IMR-90 (cell line): ENCODE data around the gene ARMC8. TPM values are rescaled to one million over a fixed set of nuclear protein-coding genes. Genes with fewer than 3 reads are reported as not detected.
A peak's percentile ranks its signal among the peaks of the same experiment; 100 is the strongest.

Source experiments
- ATAC-seq: fragments of 200-7000 bp; cut with Tn5 transposase; 2 replicates; pipeline ENCODE4 v1.9.1; 2020; ENCODE audit warnings: low read depth, mild to moderate bottlenecking, moderate library complexity
- BruUV-seq: library from RNA; stranded (reverse); fragments of 400-500 nt; replicated peaks from 2 replicates; lab custom pipeline; 2021; lab: Mats Ljungman, UMichigan
- CTCF ChIA-PET: fragments of 300-600 bp; formaldehyde crosslinking; extraction: SDS; loops from one replicate; lab custom pipeline; 2021; ENCODE audit warnings: antibody characterized with exemption; lab: Yijun Ruan, JAX
- POLR2A ChIA-PET: fragments of 300-600 bp; sonication (Branson Sonifier 250); formaldehyde crosslinking; loops from one replicate; lab custom pipeline; 2022; ENCODE audit warnings: antibody characterized with exemption; ENCODE audit not compliant: unreplicated experiment; lab: Charles Lee
- DNase-seq: peaks from one replicate; pipeline ENCODE4 v3.0.0; 2013
- H2AFZ ChIP-seq: replicated peaks from 2 replicates; pipeline ENCODE3; 2013; ENCODE audit warnings: low read length, mild to moderate bottlenecking; ENCODE audit not compliant: poor library complexity
- H2AK5ac ChIP-seq: 2 replicates; pipeline ENCODE4 v1.6.1; 2013; ENCODE audit warnings: low read depth, low read length, inconsistent platforms
- H2AK9ac ChIP-seq: replicated peaks from 2 replicates; pipeline ENCODE3; 2013; ENCODE audit warnings: mild to moderate bottlenecking, low read depth, low read length, moderate library complexity; ENCODE audit not compliant: poor library complexity
- H2BK120ac ChIP-seq: 2 replicates; pipeline ENCODE4 v1.6.1; 2013; ENCODE audit warnings: low read depth, low read length, inconsistent platforms
- H2BK15ac ChIP-seq: 3 replicates; pipeline ENCODE4 v1.6.1; 2013; ENCODE audit warnings: low read depth, low read length, inconsistent platforms
- H2BK20ac ChIP-seq: 2 replicates; pipeline ENCODE4 v1.6.1; 2013; ENCODE audit warnings: low read depth, mild to moderate bottlenecking, inconsistent platforms, low read length, moderate library complexity
- H2BK5ac ChIP-seq: 2 replicates; pipeline ENCODE4 v1.6.1; 2013; ENCODE audit warnings: mild to moderate bottlenecking, low read depth, low read length, inconsistent platforms; ENCODE audit not compliant: poor library complexity, severe bottlenecking
- H3K14ac ChIP-seq: replicated peaks from 2 replicates; pipeline ENCODE4 v1.6.1; 2013; ENCODE audit warnings: low read depth, low read length, inconsistent platforms
- H3K18ac ChIP-seq: 2 replicates; pipeline ENCODE4 v1.6.1; 2013; ENCODE audit warnings: low read depth, low read length, control low read depth
- H3K23ac ChIP-seq: 2 replicates; pipeline ENCODE4 v1.6.1; 2013; ENCODE audit warnings: low read depth, low read length, inconsistent platforms
- H3K27ac ChIP-seq: 2 replicates; pipeline ENCODE4 v1.5.1; 2013; ENCODE audit warnings: mild to moderate bottlenecking, control low read depth, low read length; ENCODE audit not compliant: insufficient read depth
- H3K27me3 ChIP-seq: 2 replicates; pipeline ENCODE4 v1.6.1; 2013; ENCODE audit warnings: low read length; ENCODE audit not compliant: control insufficient read depth, insufficient read depth
- H3K36me3 ChIP-seq: 2 replicates; pipeline ENCODE4 v1.6.1; 2013; ENCODE audit warnings: low read length, mixed read lengths; ENCODE audit not compliant: control insufficient read depth, insufficient read depth
- H3K4ac ChIP-seq: 2 replicates; pipeline ENCODE4 v1.6.1; 2013; ENCODE audit warnings: low read depth, low read length, inconsistent platforms
- H3K4me1 ChIP-seq: 2 replicates; pipeline ENCODE4 v1.6.1; 2013; ENCODE audit warnings: low read length, mixed read lengths; ENCODE audit not compliant: control insufficient read depth, insufficient read depth
- H3K4me2 ChIP-seq: 2 replicates; pipeline ENCODE4 v1.6.1; 2013; ENCODE audit warnings: low read depth, mild to moderate bottlenecking, control low read depth, low read length, moderate library complexity
- H3K4me3 ChIP-seq: 2 replicates; pipeline ENCODE4 v1.5.1; 2013; ENCODE audit warnings: low read depth, mild to moderate bottlenecking, control low read depth, low read length, moderate library complexity; ENCODE audit not compliant: insufficient read depth
- H3K56ac ChIP-seq: 2 replicates; pipeline ENCODE4 v1.6.1; 2013; ENCODE audit warnings: low read length, inconsistent platforms; ENCODE audit not compliant: insufficient read depth; ENCODE audit errors: extremely low read depth
- H3K79me1 ChIP-seq, 2 experiments: 2 replicates each; pipeline ENCODE4 v1.6.1; 2013; ENCODE audit warnings: low read length in 2 of 2, inconsistent platforms in 1 of 2, low read depth in 1 of 2
- H3K9ac ChIP-seq: 2 replicates; pipeline ENCODE4 v1.6.1; 2013; ENCODE audit warnings: low read depth, low read length, control low read depth
- H3K9me1 ChIP-seq: 2 replicates; pipeline ENCODE4 v1.6.1; 2013; ENCODE audit warnings: low read length, inconsistent platforms; ENCODE audit not compliant: insufficient read depth
- H3K9me3 ChIP-seq: 2 replicates; pipeline ENCODE4 v1.6.1; 2013; ENCODE audit warnings: low read length; ENCODE audit not compliant: control insufficient read depth, insufficient read depth
- H4K20me1 ChIP-seq: 2 replicates; pipeline ENCODE4 v1.6.1; 2013; ENCODE audit warnings: low read length, inconsistent platforms; ENCODE audit not compliant: insufficient read depth
- H4K5ac ChIP-seq: 2 replicates; pipeline ENCODE4 v1.6.1; 2013; ENCODE audit warnings: mild to moderate bottlenecking, low read depth, low read length, control low read depth
- H4K8ac ChIP-seq, 2 experiments: 2 replicates each; pipeline ENCODE4 v1.6.1; 2013; ENCODE audit warnings: low read depth in 2 of 2, low read length in 2 of 2, control low read depth in 1 of 2, inconsistent platforms in 1 of 2
- H4K91ac ChIP-seq: 2 replicates; pipeline ENCODE4 v1.6.1; 2013; ENCODE audit warnings: low read depth, low read length, inconsistent platforms; ENCODE audit not compliant: insufficient read depth
- BHLHE40 ChIP-seq: fragments of 150-350 bp; IDR thresholded peaks from 2 replicates; pipeline ENCODE4 v1.6.1; 2016; ENCODE audit warnings: mild to moderate bottlenecking, low read depth, low read length
- CEBPB ChIP-seq: IDR thresholded peaks from 2 replicates; pipeline ENCODE4 v1.6.1; 2012; ENCODE audit warnings: low read depth, low read length, improper control_type of control experiment
- CTCF ChIP-seq: conservative IDR thresholded peaks from 2 replicates; pipeline ENCODE4 v1.5.1; 2012; ENCODE audit warnings: mild to moderate bottlenecking, low read depth, low read length, improper control_type of control experiment
- FOS ChIP-seq: fragments of 150-350 bp; IDR thresholded peaks from 2 replicates; pipeline ENCODE4 v1.6.1; 2016; ENCODE audit warnings: low read depth, low read length
- MAFK ChIP-seq: IDR thresholded peaks from 2 replicates; pipeline ENCODE4 v1.6.1; 2012; ENCODE audit warnings: low read depth, low read length, improper control_type of control experiment
- MAZ ChIP-seq: IDR thresholded peaks from 2 replicates; pipeline ENCODE4 v1.6.1; 2012; ENCODE audit warnings: low read depth, mild to moderate bottlenecking, low read length, improper control_type of control experiment, moderate library complexity, borderline replicate concordance
- NFE2L2 ChIP-seq: fragments of 150-350 bp; IDR thresholded peaks from 2 replicates; pipeline ENCODE4 v1.6.1; 2016; ENCODE audit warnings: low read depth, mild to moderate bottlenecking, low read length
- RCOR1 ChIP-seq: IDR thresholded peaks from 2 replicates; pipeline ENCODE4 v1.6.1; 2012; ENCODE audit warnings: mild to moderate bottlenecking, low read length, improper control_type of control experiment; ENCODE audit not compliant: insufficient replicate concordance
- RFX5 ChIP-seq: IDR thresholded peaks from 2 replicates; pipeline ENCODE4 v1.8.0; 2012; ENCODE audit warnings: low read depth, mild to moderate bottlenecking, low read length, moderate library complexity
- WGBS, 2 experiments: methylation state at CpG; one replicate each; pipeline versions ENCODE4 v1.1.5 to v1.1.7; 2013; ENCODE audit warnings: missing lambda C conversion rate in 2 of 2; ENCODE audit not compliant: insufficient read length in 1 of 2; ENCODE audit errors: extremely low coverage in 2 of 2; 5-methylcytosine and 5-hydroxymethylcytosine counted together
- dilution Hi-C: fragments of 300-500 bp; cut with HindIII; formaldehyde crosslinking; loops from one replicate; pipeline ENCODE4 v1.14.3; 2018; ENCODE audit warnings: low sequenced_read_pairs; ENCODE audit not compliant: unreplicated experiment
- in situ Hi-C: fragments of 300-500 bp; cut with MboI; formaldehyde crosslinking; loops from 3 replicates; pipeline ENCODE4 v1.14.3; 2019; ENCODE audit warnings: low sequenced_read_pairs, inconsistent platforms, mixed read lengths
- intact Hi-C: fragments of 100-400 bp; cut with micrococcal nuclease; formaldehyde crosslinking; loops from 2 replicates; pipeline ENCODE4 v1.10.0; 2022
- polyA plus RNA-seq, 3 experiments: library from polyadenylated mRNA; depleted of rRNA; stranded (reverse); fragments of >200 nt; gene quantifications; 2 replicates each; pipeline ENCODE4 v1.2.3, GENCODE V29; 2012; ENCODE audit warnings: low replicate concordance in 1 of 3
- total RNA-seq: library from RNA; depleted of rRNA; stranded (reverse); fragments of >200 nt; gene quantifications from 2 replicates; pipeline ENCODE4 v1.2.3, GENCODE V29; 2012

ARMC8 gene
- total and polyA plus RNA-seq, 2 of the 4 experiments (the other 2 are of a cell fraction), result 39.1 to 75.1 TPM

- peaks cover 2% of the 10 kb centered on the region; the same call in 1 of the 2 replicates for H3K4me1 ChIP-seq
- H4K8ac ChIP-seq, result peak overlapping the region; percentile 70 to 83; a peak in 3 of 4 replicates
- H3K9me1 ChIP-seq, result 0 out of 2 replicates have a peak, but pooled peaks cover 3% of the 10 kb centered on the region
- POLR2A ChIA-PET, result no interaction called here
- H3K56ac ChIP-seq, result no peak overlapping the region
- peak overlapping the region; percentile 93; the same call in 1 of the 2 replicates for H3K4me2 ChIP-seq
- no peak overlapping the region for H2BK5ac ChIP-seq
- no peak overlapping the region for H3K4me3 ChIP-seq
- no peak overlapping the region; the same call in 1 of the 2 replicates for H3K9ac ChIP-seq
- no peak overlapping the region for H2AK9ac ChIP-seq
- TF ChIP-seq NFE2L2, result no peak
- no peak for TF ChIP-seq RCOR1
- no peak for TF ChIP-seq FOS
- TF ChIP-seq MAFK, result no peak
- TF ChIP-seq BHLHE40, result no peak
- no peak for TF ChIP-seq RFX5
- TF ChIP-seq MAZ, result no peak
- TF ChIP-seq CEBPB, result no peak
- no peak for TF ChIP-seq CTCF
- peaks cover 8 to 18% of the 10 kb centered on the region in 2 experiments for H3K79me1 ChIP-seq
- ATAC-seq (no peak), DNase-seq (no peak)
- dilution Hi-C loops (no loop called here), intact Hi-C loops (loop anchor here (5.0 kb wide), 3 partner anchors 36 to 141 kb away; partner anchors contain the start of gene NME9), in situ Hi-C loops (no loop called here)
- H3K27ac ChIP-seq, result no peak overlapping the region
- no peak overlapping the region for H4K91ac ChIP-seq
- H2BK20ac ChIP-seq, result no peak overlapping the region
- WGBS, 2 experiments, result no CpG with 5 or more reads among the region's 2 CpGs
- no peak overlapping the region for H4K5ac ChIP-seq
- no peak overlapping the region for H2BK15ac ChIP-seq
- H2AK5ac ChIP-seq, result no peak overlapping the region
- peaks cover 10% of the 10 kb centered on the region for H4K20me1 ChIP-seq
- H3K9me3 ChIP-seq, result no peaks in the 10 kb centered on the region
- CTCF ChIA-PET, result no interaction called here
- H2AFZ ChIP-seq, result peak overlapping the region; percentile 69
- no peak overlapping the region for H3K14ac ChIP-seq
- no peaks in the 10 kb centered on the region for H3K36me3 ChIP-seq
- H3K23ac ChIP-seq, result no peak overlapping the region
- no peak overlapping the region for H2BK120ac ChIP-seq
- no peak overlapping the region for H3K18ac ChIP-seq
- H3K27me3 ChIP-seq, result peaks cover 3% of the 10 kb centered on the region; the same call in 1 of the 2 replicates
- no peak overlapping the region for H3K4ac ChIP-seq
- BruUV-seq, result no TSS peak
Observed at GRCh38 chr3:138186221-138186620, 880 bp upstream of the ARMC8 start.
